ENCODE data around the gene ENTPD2.

The ENTPD2 gene

DNA sequence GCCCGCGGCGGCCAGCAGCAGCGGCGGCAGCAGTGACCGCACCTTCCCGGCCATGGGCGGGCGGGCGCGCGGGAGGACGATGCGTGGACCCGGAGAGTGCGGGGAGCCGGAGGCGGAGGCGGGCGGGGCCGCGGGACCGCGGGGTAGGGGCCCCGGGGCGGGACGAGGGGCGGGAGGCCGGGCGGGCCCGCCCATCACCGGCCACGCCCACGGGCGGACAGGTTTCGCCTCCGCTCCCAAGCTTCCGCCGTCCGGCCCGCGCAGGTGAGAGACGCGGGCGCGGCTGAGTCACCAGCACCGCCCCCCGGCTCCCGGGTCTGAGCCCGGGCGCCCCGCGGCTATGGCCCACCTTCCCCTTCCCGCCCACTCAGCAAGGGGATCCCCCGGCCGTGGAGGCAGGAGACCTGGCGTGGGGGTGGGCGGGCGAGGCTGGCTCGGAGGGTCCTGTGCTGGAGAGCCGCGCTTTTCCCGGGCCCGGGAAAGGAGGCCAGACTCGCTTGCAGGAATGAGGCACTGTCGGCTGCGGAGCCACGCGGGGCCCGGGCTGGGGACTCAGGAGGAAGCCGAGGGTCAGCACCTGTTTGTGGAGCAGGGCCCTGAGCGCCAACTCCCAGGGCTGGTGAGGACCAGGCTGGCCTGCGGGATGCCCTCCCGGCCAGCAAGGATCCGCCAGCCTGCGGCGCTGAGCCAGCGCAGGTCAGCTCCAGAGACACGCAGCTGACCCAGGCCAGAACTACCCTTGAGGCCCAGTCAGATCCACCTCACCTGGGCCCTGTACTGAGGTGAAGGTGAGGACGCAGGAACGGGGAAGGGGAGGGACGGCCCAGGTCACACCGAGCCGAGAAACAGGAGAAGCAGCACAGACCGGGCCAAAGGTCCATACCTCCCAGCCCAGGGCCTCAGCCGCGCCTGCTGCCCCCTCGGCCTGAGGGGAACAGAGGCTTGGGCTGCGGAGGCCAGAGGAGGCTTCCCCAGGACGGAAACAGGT, at the start of gene ENTPD2:
ENTPD2 (minus strand) TSS at position 118 of the 988 bp plus-strand sequence; CDS start at position 54, 64 bp downstream.
- DNase-seq, result no peak

DNA sequence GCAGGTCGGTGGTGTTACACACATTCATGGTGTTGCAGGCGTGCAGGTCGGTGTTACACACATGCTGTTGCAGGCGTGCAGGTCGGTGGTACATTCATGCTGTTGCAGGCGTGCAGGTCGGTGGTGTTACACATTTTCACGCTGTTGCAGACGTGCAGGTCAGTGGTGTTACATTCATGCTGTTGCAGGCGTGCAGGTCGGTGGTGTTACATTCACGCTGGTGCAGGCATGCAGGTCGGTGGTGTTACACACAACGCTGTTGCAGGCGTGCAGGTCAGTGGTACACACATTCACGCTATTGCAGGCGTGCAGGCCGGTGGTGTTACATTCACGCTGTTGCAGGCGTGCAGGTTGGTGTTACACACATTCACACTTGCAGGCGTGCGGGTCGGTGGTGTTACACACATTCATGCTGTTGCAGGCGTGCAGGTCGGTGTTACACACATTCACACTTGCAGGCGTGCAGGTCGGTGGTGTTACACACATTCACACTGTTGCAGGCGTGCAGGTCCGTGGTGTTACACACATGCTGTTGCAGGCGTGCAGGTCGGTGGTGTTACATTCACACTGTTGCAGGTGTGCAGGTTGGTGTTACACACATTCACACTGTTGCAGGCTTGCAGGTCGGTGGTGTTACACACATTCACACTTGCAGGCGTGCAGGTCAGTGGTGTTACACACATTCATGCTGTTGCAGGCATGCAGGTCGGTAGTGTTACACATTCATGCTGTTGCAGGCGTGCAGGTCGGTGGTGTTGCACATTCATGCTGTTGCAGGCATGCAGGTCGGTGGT, 49.5 kb upstream of the ENTPD2 start:
- DNase-seq, result no peak

DNA sequence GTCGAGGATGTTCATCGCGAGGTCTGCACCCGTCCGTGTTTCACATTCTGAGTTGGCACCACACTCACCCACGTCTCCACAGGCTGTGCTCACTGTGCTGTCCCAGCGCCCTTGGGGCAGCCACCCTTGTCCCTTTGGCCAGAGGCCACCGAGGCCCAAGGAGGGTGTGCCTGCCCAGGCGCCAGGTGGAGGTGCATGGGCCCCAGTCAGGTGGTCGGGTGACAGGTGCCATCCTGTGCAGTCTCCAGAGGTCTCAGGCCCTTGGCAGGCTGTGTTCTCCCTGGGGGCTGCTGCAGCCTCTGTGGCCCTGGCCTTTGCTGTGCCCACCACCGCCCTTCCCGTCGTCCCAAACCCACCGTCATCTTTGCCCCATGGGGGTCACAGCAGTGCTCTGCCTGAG, 45.4 kb upstream of the ENTPD2 start:
- DNase-seq, result no peak

DNA sequence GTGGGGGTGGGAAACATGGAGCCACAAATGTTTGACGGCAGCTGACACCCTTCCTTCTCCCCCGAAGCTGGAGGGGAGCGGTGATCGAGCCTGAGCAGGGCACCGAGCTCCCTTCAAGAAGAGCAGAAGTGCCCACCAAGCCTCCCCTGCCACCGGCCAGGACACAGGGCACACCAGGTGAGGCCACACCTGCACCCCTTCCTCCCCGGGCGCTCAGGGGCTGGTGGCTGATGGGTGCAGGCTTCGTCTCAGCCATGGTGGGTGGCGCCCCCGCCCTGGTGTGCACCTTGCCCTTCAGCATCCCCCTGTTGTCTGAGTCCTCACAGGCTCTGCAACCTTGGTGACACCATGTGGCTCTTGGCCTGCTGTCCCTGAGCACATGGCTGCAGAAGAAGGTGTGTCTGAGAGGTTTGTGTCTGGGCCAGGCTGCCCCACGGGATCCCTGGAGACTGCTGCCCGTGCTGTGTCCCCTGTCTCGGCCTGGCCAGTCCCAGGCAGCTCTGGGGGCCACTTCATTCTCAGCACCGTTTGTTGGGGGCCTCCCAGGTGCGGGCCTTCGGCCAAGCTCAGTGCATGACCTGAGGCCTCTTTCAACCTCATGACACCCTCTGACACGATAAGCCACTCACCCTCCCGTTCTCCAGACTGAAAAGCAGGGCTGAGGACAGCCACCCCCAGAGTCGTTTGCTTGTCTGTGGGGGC, 44.1 kb upstream of the ENTPD2 start:
- DNase-seq, result no peak

DNA sequence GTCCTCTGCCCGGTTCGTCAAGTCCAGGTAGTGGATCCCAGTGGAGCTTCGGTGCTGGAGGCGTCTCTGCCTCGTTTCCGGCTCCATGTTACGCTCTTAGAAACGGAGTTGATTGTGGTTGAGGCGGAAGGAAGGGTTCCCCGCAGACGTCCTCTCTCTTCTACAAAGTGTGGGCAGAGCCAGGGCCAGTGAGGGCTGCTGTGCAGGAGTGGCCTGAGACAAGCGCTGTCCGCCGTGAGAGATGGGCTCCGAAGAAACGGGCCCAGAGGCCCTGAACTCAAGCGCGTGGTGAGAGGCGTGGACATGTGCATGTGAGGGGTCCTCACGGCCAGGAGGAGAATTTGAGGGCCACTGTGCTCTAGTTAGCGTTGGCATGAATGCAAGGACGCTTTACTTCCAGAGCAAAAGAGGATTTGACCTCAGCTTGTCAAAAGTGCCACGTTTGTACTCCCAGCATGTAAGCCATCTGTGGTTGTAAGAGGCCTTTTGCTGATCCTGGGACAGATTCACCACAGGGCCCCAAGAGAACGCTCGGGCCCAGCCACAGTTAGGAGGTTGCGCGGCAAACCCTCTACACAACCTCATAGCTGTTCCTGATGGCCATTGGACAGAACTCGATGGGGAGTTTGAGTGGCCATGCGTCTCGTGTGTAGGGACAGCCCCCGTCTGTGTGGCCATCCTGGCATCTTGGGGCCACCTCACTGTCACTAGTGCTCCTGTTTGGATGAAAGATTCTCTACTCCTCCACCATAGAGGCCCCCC, 43.1 kb upstream of the ENTPD2 start:
- no peak for DNase-seq

DNA sequence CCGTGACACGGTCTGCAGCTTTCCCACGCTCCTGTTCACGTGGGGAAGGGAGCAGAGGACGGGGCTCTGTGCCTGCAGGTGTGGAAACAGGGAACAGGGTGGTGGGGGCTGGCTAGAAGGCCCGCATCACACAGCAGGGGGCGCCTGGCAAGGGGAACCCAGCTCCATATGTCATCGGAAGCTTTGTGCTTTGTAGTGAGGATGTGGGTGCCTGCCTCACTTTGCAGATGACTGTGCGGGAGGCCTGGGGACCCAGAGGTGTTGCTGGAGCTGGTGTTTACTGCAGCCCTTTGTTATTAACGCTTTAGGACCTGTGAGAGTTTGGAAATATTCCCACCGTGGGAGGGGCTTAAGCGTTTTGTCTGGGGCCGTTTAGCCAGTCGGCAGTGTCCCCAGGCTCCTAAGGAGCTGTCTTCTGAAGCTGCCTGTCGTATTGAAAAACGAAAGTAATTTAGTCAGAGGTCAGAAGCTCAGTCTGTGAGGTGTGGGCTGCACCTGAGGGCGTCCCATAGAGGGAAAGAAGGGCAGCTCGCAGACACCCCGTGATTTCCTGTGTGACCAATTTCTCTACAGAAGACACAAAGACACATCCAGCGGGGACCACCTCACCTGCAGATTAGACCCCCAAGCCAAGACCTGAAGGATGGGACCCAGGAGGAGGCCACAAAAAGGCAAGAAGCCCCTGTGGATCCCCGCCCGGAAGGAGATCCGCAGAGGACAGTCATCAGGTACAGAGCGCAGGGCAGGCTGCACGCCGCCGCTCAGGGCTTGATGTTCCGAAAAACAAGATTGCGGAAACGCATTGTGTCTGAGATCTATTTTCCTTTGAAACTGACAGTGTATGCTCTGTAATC, 42.0 kb upstream of the ENTPD2 start:
- peak; percentile 79 for DNase-seq

DNA sequence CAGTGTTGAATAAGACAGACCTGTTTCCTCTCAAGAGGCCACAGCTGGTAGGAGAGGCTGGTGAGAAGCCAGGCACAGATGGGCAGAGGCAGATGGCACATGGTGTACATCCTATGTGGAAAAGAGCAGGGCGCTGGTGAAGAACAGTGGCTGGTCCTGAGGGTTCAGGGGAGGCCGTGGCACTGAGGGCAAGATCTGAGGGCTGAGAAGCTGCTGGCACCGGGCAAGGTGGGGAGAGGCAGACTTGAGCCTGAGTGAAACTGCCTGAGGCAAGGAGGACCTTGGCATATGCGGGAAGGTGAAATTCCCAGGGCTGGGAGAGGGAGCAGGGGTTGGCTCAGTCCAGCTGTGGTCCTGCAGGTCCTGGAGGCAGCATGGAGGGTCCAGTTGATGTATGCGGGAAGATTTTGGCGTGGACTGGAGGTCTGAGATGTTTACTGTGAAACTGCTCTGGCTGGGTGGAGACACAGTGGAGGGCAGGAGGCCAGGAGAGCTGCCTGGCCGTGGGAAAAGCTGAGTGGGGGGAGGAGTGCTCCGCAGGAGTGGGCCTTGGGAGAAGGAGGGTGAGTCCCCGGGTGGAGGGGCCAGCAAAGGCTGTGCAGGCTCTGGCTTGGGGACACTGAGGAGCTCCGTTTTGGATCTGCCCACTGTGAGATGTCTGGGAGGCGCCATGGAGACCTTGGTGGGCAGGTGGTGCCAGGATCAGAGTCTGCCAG, 35.5 kb upstream of the ENTPD2 start:
- DNase-seq, result no peak

DNA sequence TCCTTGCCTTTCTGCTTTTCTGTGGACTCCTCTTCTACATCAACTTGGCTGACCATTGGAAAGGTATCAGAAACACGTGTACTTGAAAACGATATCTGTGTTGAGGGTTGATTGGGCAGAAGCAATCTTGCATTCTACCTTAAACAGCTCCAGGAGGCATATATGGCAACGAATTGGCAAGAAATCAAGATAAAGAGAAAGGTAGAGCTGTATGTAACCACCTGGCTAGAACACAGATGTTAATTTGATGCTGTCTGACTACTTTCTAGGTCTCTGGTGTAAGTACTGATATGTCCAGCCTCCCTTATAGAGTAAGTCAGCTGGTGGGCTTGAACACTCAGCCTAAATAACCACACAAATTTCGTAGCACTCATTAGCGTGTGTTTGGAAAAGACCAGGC, 34.3 kb upstream of the ENTPD2 start:
- no peak for DNase-seq

DNA sequence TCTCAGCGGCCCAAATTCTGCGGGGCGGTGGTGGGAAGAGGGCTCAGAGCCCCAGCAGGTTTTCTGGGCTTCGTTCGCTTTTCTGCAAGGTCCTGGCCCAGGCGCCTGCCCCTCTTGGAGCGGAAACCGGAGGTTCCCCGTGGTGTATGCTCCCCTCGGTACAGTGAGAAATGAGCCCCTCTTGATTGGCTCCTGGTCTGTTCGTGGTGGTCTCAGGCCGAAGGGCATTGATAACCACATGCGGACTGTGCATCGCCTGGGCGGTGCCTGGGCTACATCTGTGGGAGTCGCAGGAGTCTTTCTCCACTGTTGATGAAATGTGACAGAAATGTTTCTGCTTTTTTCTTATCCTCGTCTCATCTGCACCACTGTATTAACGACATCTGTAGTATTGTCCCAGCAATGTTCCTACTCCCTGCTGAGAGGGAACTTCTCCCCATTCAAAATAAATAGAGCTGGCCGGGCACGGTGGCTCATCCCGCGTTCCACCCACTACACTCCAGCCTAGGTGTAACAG, 33.6 kb upstream of the ENTPD2 start:
- DNase-seq, result no peak

DNA sequence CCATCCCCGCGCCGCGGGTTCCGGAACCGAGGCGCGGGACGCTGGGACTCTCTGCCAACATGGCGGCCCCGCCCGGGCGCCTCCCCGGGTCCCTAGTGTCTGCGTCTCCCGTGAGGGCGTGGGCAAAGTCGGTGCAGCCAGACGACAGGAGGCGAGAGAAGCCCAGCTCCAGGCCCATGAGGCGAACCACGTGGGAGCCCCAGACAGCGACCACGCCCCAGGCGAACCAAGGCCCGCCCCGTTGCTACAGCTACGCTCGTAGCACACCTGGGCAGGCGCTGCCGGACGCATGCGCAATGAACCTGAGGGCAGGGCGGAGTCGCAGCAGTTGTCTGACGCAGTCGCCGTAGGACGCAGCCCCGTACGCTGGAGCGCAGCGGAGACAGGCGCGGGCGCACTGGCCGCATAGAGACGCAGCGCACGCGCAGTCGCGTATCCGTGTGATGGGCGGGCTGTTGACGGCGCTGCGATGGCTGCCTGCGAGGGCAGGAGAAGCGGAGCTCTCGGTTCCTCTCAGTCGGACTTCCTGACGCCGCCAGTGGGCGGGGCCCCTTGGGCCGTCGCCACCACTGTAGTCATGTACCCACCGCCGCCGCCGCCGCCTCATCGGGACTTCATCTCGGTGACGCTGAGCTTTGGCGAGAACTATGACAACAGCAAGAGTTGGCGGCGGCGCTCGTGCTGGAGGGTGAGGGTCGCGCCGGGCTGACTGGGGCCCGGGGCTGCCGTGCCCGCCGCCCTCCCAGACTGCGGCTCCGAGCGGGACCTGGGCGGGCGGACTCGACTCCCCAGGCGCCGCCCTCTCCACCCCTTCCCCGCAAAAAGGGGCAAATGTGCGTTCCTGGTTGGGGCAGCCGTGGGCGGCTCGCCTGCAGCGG, 32.9 kb upstream of the ENTPD2 start, which contains the start of gene MAN1B1:
MAN1B1 (plus strand) TSS at position 455 of the 878 bp plus-strand sequence; CDS start at position 470, 15 bp downstream.
- peak; percentile 99 for DNase-seq

DNA sequence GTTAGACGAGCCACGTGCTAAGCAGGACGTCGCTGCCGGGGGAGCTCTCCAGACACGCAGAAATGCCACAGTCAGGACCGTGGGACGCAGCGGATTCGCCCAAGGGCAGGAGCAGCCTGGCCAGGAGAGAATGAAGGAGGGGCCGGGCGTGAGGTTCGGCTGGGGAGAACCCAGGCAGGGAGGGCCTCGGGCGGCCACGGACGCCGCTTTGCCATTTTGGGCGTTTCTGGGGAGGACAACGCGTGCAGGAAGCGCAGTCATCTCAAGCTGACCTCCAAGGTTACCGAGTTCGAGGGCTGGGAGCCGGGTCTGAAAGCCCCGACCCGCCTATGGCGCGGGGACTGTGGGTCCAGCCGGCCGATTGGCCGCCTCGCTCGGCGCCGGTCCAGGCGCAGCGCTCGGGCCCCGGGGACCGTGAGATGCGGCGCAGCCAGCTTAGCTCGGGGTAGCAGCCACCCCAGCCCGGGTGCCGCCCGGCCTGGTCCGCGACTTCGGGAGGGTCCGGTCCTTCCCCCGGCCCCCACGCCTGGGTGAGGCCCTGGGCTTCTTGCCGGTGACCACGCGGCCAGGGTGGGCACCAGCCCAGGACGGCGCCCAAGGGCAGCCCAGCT, 32.2 kb upstream of the ENTPD2 start:
- peak; percentile 63 for DNase-seq

DNA sequence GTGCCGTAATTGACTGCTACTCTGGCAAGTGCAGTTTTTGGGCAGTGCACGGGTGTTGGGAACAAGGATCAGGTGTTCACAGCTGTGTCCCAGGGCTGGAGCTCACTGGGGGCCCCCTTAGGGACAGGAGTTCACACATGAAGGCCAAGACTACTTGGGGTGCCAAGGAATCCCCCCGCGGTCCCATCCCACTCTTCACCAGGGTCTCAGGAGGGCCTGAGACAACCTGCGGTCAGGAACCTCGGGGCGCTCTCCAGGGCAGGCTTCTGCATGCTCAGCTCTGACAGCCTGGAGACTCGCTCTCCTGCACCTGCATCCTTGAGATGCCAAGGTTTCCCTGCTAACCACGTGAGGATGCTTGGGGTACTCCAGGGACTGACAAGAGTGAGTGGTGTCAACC, 30.7 kb upstream of the ENTPD2 start:
- DNase-seq, result no peak

DNA sequence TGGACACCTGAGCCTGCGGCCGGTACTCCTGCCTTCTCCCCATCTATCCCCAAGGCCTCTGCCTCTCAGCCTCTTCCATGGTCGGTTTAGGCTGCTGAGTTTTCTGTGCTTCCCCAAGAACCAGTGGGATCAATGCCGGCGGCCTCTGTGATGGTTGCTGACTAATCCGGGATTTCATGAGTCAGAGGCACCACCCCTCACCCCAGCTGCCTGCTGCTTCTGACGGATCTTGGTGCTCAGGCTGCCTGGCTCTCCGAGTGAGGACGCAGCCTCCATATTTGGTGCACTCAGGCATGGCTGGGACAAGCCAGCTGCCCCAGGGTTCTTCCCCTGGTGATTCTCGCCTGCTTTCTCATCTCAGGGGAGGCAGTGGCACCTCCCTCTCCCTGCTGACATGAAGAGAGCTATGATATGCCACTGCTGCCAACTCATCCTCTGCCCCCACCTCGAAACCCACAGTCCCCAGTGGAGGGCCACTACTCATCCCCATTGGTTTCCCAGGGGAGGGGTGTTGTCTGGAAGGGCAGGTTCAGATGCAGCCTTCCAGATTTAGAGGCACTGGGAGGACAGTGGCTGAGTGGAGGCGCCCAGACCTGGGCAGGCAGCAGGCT, 29.6 kb upstream of the ENTPD2 start:
- DNase-seq, result no peak

DNA sequence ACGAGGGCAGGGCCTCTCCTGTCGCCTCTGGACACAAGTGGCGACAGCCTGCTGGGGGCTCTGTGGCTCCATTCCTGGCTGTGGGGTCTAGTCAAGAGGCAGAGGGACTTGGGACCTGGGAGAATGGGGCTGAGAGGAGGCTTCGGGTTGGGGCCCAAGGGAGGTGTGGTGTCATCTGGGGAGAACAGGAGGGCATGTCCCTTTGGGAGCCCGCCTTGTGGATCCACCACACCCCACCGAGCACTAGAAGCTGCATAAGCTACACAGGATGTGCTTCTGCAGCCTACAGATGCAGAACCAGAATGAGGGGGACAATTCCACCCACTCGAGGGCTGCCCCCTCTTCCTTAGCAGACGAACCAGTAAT, 29.0 kb upstream of the ENTPD2 start:
- DNase-seq, result no peak

DNA sequence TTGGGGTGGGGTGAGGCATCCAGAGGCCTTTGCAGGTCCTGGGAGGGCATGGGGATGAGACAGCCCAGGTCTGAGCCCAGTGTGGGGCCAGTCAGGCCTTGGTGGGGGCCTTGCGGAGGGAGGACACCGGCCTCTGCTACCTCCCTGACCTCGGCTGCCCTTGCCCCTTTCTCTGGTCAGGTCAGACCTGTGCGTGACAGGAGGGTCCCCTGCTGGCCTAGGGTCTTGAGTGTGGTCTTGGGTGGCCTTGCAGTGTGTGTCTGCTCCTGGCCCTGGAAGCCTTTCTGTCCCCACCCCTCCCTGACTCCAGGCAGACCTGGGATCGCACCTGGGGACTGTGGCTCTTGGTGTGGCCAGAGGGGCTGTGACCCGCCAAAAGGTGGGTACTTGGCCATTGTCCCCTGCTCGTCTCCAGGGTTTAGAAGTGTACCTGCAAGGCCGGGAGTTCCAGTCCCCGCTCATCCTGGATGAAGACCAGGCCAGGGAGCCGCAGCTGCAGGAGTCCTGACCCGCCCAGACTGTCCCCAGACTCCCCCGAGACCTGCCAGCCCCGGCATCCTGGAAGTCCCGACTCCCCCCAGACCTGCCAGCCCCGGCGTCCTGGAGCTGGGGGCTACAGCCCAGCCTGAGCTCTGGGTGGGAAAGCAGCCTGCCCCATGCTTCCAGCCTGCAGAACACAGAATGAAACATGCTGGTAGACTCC, 28.5 kb upstream of the ENTPD2 start:
- no peak for DNase-seq

DNA sequence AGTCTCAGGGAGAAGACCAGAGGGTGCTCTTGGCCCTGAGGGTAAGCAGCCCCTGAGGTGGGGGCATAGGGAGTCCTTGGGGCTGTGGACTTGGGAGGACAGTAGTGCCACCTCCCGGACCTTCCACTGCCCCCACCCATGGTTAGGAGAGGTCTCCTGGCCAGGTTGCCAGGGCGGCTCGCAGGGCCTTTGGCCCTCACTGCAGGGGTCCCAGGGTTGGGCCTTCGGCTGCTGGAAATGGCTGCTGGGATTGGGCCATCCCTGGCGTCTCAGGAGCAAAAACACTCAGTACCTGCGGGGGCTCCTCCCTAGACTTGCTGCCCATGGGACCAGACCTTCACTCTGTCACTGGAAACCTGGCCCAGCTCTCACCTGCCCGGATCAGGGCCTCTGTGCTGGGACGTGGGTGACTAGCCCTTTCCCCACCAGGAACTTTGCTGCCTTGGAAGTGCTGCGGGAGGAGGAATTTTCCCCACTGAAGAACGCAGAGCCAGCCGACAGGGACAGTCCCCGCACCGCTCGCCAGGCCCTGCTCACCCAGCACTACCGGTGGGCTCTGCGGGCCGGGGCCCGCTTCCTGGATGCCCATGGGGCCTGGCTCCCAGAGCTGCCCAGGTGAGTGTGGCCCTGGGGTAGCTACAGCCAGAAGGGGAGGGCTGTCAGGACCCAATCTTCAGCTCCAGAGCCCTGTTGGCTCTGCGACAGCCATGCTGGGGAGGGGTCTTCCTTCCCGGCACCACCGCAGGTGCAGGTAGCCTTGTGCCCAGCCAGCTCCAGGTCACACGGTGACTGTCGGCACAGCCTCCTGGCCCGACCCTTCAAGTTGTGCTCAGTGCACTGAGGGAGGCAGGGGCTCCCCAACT, 26.6 kb upstream of the ENTPD2 start:
- no peak for DNase-seq

DNA sequence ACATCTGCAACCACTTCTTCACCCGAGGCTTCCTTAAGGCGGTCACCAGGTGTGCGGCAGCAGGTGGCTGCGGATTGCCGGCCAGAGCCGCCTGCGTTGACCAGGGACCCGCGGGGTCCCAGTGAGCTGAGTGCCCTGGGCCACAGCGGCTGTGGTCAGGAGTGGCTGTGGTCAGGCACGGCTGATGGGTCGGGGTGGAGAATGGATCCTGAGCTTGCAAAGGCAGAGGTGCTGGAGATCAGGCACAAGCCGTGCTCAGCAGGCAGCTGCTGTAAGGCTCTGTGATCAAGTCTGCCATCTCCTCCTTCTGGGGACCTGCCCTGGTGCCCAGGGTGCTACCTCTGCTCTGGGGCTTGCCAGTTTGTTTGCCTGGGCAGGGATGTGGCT, 25.5 kb upstream of the ENTPD2 start:
- DNase-seq, result no peak
